Nephron (organoid): ENCODE data around the gene NALF2.

Source experiments
- H3K27ac Mint-ChIP-seq, 3 experiments: 2 replicates each; pipeline ENCODE4 v1.8.0; 2020; ENCODE audit warnings: mixed read lengths in 3 of 3, mild to moderate bottlenecking in 2 of 3, moderate library complexity in 1 of 3
- H3K27me3 Mint-ChIP-seq: 2 replicates; pipeline ENCODE4 v1.8.0; 2021; ENCODE audit warnings: low read depth, mild to moderate bottlenecking, moderate library complexity, mixed read lengths
- H3K36me3 Mint-ChIP-seq: 2 replicates; pipeline ENCODE4 v1.8.0; 2020; ENCODE audit warnings: low read depth, mixed read lengths
- H3K4me1 Mint-ChIP-seq: 2 replicates; pipeline ENCODE4 v1.8.0; 2020; ENCODE audit warnings: mixed read lengths
- H3K4me3 Mint-ChIP-seq, 3 experiments: 2 replicates each; pipeline ENCODE4 v1.8.0; 2020; ENCODE audit warnings: mild to moderate bottlenecking in 3 of 3, mixed read lengths in 3 of 3, moderate library complexity in 2 of 3
- H3K9me3 Mint-ChIP-seq: 2 replicates; pipeline ENCODE4 v1.8.0; 2020; ENCODE audit warnings: mixed read lengths
- TF ChIP-seq, protein P1 (sequence below), 3 experiments: fragments of 200-600 bp; sonication (generic); IDR thresholded peaks; one replicate each; pipeline ENCODE4 v1.5.0; 2021; ENCODE audit warnings: antibody characterized with exemption in 3 of 3; ENCODE audit not compliant: unreplicated experiment in 3 of 3

The NALF2 gene

DNA sequence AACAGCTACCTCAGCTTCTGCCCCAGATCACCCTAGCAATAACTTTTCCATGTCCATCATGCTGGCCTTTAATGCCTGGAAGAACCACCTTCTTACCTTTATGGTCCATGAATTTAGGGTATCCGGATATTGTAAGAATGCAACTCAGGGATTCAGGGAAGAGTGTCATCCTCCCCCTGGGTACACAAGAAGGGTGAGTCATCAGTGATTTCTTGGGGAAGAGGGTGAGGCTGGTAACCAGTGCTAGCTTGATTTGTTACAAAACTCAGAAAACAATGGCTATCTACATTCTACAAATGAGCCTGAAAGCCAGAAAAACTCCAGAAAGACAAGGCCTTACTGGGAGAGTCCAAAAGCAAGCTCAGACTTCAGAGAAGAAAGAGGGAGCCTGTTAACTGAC lies 10.4 kb upstream of the NALF2 start:
- H3K4me1 Mint-ChIP-seq = no peaks in the 10 kb centered on the region
- no peak overlapping the region for H3K27ac Mint-ChIP-seq
- TF ChIP-seq, protein P1, sequence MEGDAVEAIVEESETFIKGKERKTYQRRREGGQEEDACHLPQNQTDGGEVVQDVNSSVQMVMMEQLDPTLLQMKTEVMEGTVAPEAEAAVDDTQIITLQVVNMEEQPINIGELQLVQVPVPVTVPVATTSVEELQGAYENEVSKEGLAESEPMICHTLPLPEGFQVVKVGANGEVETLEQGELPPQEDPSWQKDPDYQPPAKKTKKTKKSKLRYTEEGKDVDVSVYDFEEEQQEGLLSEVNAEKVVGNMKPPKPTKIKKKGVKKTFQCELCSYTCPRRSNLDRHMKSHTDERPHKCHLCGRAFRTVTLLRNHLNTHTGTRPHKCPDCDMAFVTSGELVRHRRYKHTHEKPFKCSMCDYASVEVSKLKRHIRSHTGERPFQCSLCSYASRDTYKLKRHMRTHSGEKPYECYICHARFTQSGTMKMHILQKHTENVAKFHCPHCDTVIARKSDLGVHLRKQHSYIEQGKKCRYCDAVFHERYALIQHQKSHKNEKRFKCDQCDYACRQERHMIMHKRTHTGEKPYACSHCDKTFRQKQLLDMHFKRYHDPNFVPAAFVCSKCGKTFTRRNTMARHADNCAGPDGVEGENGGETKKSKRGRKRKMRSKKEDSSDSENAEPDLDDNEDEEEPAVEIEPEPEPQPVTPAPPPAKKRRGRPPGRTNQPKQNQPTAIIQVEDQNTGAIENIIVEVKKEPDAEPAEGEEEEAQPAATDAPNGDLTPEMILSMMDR (IDR thresholded peaks at IDR 0.05; ENCODE audit: unreplicated experiment in 3 of 3) = no peak
- H3K4me3 Mint-ChIP-seq = no peak overlapping the region
- H3K27me3 Mint-ChIP-seq = peaks cover 20% of the 10 kb centered on the region
- H3K36me3 Mint-ChIP-seq = no peaks in the 10 kb centered on the region
- H3K9me3 Mint-ChIP-seq = peaks cover 18% of the 10 kb centered on the region

DNA sequence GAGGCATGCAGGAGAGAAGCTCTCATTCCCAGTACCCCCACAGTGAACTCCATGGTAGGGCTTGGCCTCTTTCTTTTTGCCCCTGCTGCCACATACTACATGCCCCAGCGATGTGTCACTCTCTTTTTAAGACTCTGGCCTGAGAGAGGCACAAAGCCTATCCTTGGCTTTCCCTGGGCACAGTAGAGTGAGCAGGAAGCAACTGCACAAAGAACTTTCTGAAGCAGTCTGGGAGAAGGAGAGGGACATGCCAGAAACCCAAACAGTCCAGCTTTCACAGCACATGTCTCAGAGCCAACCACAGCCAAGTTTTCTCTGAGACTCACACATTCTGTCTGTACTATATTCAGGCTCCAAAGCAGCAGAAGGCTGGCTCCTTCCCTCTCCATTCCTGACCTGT lies 7.9 kb upstream of the NALF2 start:
- Mint-ChIP-seq H3K27ac (no peak overlapping the region), H3K27me3 (peaks cover 17% of the 10 kb centered on the region), H3K4me3 (no peak overlapping the region), H3K4me1 (no peaks in the 10 kb centered on the region), H3K9me3 (peaks cover 18% of the 10 kb centered on the region), H3K36me3 (no peaks in the 10 kb centered on the region)
- TF ChIP-seq, protein P1 (IDR thresholded peaks at IDR 0.05; ENCODE audit: unreplicated experiment in 3 of 3) = no peak

DNA sequence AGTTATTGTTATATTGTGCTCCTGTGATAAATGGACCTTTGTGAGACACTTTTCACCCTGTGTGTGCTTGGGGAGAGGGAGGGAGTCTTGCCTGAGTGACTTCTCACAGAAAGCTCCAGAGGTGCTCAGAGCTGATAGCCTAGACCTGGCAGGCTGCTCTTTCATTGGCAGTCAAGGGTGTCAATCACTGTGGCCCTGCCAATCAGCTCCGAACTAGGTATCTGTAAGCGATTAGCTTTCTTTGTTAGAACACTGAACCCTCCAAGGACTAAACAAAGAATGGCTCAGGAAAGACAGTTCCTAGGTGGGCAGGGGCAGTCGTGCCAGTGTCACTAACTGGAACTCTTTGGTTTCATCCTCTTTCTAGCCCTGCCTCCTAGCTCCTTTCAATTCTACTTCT lies 2.7 kb upstream of the NALF2 start:
- Mint-ChIP-seq H3K27ac (no peak overlapping the region), H3K27me3 (peaks cover 27% of the 10 kb centered on the region), H3K36me3 (no peaks in the 10 kb centered on the region), H3K4me3 (no peak overlapping the region), H3K9me3 (peaks cover 13% of the 10 kb centered on the region), H3K4me1 (no peaks in the 10 kb centered on the region)
- TF ChIP-seq, protein P1 (IDR thresholded peaks at IDR 0.05; ENCODE audit: unreplicated experiment in 3 of 3) = no peak

DNA sequence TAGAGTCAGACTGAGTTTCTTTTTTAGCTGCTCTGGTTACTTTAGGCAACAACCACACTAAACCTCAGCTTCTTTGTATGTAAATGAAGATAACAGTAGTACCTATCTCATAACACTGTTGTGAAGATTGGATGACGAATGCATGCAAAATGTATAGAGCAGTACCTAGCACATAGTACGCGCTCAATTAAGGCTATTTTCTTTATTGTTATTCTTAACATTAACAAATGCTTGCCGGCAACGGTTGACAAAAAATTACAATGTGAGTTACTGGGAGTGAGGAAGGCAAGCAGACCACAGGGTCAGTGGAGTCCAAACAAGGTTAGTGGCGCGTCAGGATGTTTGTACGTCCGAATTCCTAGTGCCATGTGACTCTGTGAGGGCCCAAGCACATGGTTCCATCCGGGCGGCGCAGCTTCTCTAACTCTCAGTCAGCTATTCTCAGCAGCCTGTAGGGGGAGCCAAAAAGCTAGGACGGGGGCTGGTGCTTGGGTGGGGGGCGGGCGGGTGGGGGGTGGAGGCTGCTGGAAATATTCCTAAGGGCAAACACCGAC lies 821 bp upstream of the NALF2 start:
- H3K4me1 Mint-ChIP-seq = no peaks in the 10 kb centered on the region
- H3K27me3 Mint-ChIP-seq = peaks cover 41% of the 10 kb centered on the region
- H3K4me3 Mint-ChIP-seq = peak overlapping the region; percentile 33 to 87 (median 84)
- TF ChIP-seq, protein P1 (IDR thresholded peaks at IDR 0.05; ENCODE audit: unreplicated experiment in 3 of 3) = peak in 1 of 3 experiments; percentile 26
- no peaks in the 10 kb centered on the region for H3K36me3 Mint-ChIP-seq
- no peak overlapping the region for H3K27ac Mint-ChIP-seq
- peaks cover 10% of the 10 kb centered on the region for H3K9me3 Mint-ChIP-seq

DNA sequence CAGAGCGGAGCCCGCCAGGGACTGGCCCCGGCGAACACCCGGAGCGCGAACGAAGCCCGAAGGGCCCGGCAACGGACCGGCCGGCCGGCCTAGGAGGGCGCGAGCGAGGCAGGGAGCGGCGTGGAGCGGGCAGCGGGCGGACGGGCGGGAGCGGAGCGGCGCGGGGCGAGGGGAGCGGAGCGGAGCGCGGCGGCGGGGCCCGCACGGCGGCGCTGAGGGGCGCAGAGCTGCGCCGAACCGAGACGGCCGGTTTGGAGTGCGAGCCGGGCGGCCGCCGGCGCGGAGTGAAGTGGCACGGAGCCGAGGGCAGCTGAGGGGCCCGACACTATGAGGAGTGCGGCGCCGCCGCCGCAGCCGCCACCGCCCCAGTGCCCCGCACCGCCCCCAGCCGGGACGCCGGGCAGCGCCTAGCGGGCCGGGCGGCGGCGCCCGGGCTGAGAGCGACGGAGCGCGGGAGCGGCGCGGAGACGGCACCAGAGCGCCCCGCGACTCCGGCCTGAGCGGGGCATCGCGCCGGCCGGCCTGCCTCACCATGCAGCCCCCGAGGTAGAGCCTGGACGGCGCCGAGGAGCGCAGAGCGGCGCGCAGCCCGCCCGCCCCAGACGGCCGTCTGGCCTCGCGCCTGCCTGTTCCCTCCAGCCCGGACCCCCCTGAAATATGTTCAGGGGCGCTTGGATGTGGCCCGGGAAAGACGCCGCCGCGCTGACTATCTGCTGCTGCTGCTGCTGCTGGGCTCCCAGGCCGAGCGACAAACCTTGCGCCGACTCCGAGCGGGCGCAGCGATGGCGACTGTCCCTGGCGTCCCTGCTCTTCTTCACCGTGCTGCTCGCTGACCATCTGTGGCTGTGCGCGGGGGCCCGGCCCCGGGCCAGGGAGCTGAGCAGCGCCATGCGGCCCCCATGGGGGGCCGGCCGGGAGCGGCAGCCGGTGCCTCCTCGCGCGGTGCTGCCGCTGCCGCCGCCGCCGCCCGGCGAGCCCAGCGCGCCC lies 793 bp downstream of the NALF2 start:
- Mint-ChIP-seq H3K9me3 (peaks cover 14% of the 10 kb centered on the region), H3K4me3 (peak overlapping the region in 1 of 3 experiments; percentile 88), H3K27ac (no peak overlapping the region), H3K4me1 (no peaks in the 10 kb centered on the region), H3K27me3 (peaks cover 49% of the 10 kb centered on the region), H3K36me3 (no peaks in the 10 kb centered on the region)
- TF ChIP-seq, protein P1 (IDR thresholded peaks at IDR 0.05; ENCODE audit: unreplicated experiment in 3 of 3) = no peak
